T47D (cell line): ENCODE data around the gene MGAT4B.
A peak's percentile ranks its signal among the peaks of the same experiment; 100 is the strongest.

Experiments
- DNase-seq, 2 experiments: peaks; one replicate each; pipeline versions ENCODE4 v3.0.0 to v3.0.0-alpha.2; 2011 to 2012; ENCODE audit warnings: low read depth in 1 of 2, low spot score in 1 of 2
- JUND ChIP-seq: IDR thresholded peaks from 2 replicates; pipeline ENCODE4 v1.6.1; 2012; ENCODE audit warnings: low read depth
- in situ Hi-C: cut with HindIII; loops from 2 replicates; pipeline ENCODE4 v1.10.0; 2016; ENCODE audit warnings: low sequenced_read_pairs, low pct_unique_long_range_greater_than_20kb

The MGAT4B gene

DNA sequence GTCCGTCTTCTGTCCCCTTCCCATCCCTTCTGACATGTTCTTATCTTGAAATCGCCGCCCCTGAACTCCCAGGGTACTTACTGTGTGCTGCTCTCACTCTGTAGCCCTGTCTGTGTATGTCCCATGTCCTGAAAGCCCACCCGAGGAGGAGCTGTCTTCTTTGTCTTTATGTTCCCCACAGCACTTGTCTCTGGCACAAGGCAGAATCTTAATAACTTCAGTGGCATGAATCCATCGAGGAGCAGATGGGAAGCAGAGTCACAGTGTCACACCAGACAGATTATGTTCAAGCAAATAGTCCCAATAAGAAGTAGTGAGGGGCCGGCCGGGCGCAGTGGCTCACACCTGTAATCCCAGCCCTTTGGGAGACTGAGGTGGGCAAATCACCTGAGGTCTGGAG is 42.6 kb downstream of the MGAT4B start:
- no peak for DNase-seq
- in situ Hi-C loops = no loop called here
- TF ChIP-seq JUND = no peak

DNA sequence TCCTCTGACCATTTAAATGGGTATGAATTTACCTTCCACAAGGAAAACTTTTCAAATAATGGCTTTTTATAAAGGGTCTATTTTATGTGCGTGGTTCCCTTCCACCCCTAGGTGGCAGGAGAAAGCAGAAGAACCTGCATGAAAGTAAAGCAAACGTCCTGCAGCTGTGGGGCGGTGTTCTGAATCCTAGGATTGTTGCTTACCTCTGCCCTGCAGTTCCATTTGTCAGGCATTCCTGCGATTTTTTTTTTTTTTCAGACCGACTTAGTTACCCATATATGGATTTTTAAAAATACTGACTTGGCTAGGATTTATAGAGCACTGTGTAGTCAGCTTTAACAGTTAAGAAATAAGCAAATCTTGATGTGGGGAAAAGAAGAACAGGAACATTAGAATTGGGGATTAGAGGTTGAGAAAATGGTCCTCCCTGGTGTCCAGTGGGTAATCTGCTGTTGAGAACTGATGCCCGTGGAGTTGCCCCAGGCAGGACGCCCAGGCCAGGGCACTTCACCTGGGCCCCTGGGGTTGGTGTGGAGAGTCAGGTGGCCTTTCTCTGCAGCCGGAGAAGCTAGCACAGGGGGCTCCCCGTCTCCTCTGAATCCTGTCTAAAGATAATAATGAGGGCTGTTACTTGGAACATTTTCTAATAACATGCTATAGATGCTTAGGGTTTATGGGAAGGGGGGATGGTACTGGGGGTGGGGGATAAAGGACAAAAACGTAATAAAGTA is 43.3 kb downstream of the MGAT4B start:
- in situ Hi-C loops = no loop called here
- no peak for TF ChIP-seq JUND
- peak; percentile 59 to 82 for DNase-seq

DNA sequence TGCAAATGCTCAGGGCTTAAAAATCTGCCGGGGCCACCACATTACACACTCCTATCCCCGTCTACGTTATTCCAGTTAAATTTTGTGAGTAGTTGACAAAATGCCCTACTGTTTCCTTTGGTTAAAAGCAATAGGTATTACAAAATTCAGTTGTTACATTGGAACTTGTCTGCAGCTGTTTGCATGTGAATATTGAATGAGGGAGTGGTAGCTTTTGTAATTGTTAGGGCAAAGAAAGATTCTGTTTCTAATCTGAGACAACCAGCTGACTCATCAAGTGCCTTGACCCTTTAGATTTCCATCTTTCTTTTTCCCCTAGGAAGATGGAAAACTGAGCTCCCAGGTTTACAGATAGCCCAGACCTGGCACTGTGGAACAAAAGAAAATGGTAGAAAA is 43.9 kb downstream of the MGAT4B start:
- no peak for DNase-seq
- in situ Hi-C loops = no loop called here
- TF ChIP-seq JUND = no peak

DNA sequence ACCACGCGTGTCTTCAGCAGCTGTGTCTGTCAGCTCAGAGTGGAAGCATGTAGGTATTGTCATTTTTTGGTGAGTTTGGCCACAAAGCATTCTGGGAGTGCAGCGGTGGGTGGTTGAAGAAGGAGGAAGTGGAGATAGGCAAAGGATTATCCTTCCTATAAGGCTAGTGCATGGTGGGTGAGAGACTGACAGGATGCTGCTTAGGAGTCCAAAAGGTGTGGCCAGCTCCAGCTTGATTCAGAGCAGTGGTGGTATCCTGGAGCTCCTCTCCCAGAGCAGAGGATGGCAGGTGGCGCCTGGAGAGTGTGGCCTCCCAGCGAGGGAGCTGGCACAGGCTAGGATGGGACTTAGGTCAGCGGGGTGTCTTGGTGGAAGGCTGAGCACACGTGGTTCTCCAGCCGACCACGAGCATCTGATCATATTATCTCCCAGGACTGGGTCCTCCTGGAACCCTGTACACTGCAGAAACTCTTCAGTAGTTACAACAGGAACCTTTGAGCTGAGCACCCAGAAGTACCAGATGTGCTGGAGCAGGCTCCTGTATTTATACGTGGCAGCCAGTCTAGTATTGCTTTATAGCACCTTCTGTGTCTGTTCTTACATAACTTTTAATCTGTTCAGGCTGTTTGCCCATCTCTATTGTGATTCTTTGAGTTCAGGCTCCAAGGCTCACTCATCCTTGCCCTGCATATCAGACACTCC is 44.4 kb downstream of the MGAT4B start:
- no peak for DNase-seq
- in situ Hi-C loops = no loop called here
- TF ChIP-seq JUND = no peak

DNA sequence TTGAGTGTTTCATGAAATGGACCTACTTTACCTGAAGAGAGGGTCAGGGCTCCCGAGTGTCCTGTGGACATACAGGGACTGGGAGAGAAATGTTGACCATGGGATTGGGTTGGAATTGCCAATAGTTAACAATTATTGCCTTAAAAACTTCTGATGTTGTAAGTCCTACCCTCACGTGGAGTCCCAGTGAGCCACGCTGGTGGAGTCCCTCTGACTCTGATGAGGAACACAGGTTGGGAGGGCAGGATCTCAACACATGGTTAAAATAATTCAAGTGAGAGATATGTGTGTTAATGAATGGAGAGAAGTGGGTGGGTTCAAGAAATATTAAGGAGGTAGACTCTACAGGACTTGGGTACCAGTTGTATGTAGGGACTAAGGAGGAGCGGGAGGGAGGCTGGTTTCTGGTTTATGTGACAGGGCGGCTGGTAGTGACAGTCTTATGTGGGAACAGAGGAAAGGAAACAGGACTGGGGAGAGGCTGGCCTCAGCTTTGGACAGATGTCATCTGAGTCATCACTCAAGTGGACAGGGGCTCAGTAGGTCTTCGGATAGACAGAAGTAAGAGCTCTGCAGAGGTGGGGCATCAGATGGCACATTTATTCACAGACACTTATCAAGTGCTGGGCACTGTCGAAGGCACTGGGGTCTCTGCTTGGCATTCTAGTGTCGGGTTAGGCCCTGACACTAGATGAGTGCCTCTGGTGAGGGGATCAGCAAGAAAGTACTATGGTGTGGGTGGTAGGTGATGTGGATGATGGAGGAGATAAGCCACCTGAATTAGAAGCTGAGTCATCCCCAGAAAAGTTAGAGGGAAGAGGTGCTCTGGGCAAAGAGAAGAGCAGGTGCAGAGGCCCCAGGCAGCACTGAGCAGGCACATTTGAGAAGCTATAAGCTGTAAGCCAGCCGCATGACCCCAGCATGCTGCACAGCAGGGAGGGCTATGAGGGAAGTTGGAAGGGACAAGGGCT is 46.8 kb downstream of the MGAT4B start:
- DNase-seq = no peak
- no peak for TF ChIP-seq JUND
- in situ Hi-C loops = no loop called here

DNA sequence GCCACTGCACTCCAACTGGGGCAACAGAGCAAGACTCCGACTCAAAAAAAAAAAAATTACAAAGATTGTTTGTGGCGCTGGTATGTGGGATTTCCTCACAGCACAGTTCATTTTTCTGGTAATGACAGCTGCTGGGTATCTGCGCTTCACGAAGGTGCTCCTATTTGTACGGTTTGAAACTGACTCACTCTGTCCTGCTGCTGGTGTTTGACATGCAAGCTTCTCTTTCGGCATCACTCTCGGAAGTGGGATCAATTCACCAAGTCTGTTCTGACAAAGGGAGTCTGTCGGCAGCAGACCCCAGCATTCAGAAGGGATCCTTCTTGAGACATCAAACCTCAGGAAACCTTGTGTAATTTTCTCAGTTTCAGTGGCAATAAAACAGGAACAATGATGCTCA is 47.7 kb downstream of the MGAT4B start:
- no peak for DNase-seq
- in situ Hi-C loops = no loop called here
- TF ChIP-seq JUND = no peak

DNA sequence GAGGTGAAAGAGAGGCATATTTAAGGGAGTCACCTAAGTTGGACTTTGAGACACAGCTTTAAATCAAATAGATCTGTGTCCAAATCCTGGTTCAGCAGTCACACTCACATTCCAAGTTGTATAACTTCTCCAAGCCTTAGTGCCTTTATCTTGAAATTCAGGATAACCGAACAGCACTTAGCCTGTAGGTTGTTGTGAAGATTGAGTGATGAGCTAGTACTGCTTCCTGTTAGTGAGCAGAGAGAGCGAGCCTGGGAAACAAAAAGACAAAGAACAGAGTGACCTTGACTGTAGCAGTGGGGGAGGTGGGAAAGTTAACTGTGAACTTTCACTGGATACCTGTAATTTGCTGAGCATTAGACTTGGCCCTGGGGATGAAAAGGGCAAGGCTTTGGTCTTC is 51.6 kb downstream of the MGAT4B start:
- DNase-seq = peak in 1 of 2 experiments; percentile 30
- TF ChIP-seq JUND = no peak
- in situ Hi-C loops = no loop called here

DNA sequence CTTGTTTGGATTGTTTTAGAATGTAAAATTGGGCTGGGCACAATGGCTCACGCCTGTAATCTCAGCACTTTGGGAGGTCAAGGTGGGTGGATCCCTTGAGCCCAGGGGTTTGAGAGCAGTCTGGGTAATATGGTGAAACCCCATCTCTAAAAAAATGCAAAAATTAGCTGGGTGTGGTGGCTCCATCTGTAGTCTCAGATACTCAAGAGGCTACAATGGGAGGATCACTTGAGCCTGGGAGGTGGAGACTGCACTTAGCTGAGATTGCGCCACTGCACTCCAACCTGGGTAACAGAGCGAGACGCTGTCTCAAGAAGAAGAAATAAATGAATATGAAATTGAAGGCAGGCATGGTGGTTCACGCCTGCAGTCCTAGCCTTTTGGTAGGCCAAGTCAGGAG is 52.7 kb downstream of the MGAT4B start:
- no peak for TF ChIP-seq JUND
- in situ Hi-C loops = no loop called here
- no peak for DNase-seq

DNA sequence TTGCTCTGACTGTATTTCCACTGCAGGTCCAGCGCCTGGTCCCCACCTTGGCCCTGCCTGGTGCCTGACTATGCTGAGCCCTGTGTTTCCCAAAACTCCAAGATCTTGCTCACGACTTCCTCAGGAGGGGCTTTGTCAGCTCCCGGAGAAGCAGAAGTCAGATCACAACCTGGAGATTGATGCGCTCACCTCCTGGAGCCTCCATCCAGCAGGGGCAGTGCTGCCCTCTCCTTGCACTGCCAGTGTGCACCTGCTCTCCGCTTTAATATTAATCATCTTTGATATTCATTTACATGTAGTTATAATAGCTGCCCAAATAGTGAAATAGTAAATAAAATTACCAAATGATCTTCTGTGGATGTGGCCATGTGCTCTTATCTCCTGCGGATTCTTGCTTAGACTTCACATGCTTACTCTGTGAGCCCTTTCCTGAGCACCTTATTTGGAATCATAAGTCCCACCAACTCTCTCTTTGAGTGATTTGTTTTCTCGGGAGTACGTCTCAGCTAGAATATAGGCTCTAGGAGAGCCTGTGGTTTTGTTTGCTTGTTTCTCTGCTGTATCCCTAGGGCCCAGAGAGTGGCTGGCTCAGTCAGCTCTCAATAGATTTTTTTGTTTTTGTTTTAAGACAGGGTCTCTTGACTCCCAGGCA is 56.7 kb downstream of the MGAT4B start:
- no peak for DNase-seq
- in situ Hi-C loops = no loop called here
- no peak for TF ChIP-seq JUND

DNA sequence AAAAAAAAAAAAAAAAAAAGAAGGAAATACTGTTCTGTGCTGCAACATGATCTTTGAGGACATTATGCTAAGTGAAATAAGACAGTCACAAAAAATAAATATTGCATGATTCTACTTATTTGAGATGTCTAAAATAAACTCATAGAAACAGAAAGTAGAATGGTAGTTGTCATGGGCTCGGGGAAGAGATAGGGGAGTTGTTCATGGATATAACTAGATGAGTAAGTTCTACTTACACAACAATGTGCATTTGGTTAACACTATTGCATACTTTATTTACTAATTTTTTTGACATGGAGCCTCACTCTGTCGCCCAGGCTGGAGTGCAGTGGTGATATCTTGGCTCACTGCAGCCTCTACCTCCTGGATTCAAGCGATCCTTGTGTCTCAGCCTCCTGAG is 58.9 kb downstream of the MGAT4B start:
- DNase-seq = no peak
- no peak for TF ChIP-seq JUND
- in situ Hi-C loops = no loop called here
